NOMO-1 treated with DMSO at 0.1 percent for 48 hours (cell line): ENCODE results near the gene FBRS.
A peak's percentile ranks its signal among the peaks of the same experiment; 100 is the strongest.
"Not testable (repeated sequence)": the region's sequence is repeated elsewhere in the genome, so short reads cannot be mapped to it uniquely, and the experiment has no call there.

Experiments used
- DNase-seq: peaks from one replicate; lab custom pipeline; 2025; ENCODE audit not compliant: unreplicated experiment; lab: John Stamatoyannopoulos, UW

The FBRS gene

GRCh38 chr16:30697264-30698138 lies 39.3 kb downstream of the FBRS start:
- DNase-seq = peak; percentile 97

GRCh38 chr16:30698139-30698815 lies 40.0 kb downstream of the FBRS start:
- DNase-seq = peak; percentile 73

- peak; percentile 83 for DNase-seq
Observed at GRCh38 chr16:30698816-30699614, 40.8 kb downstream of the FBRS start, which contains the start of gene SRCAP. TSS of gene SRCAP (plus strand) at chr16:30699171. CDS start at chr16:30700825, 1,654 bp downstream.

GRCh38 chr16:30699615-30700099 lies 41.4 kb downstream of the FBRS start:
- no peak for DNase-seq

- no peak for DNase-seq
Observed at GRCh38 chr16:30700491-30700890, 42.3 kb downstream of the FBRS start.

- DNase-seq = no peak
Observed at GRCh38 chr16:30700971-30701370, 42.7 kb downstream of the FBRS start.

GRCh38 chr16:30703071-30703470 lies 44.8 kb downstream of the FBRS start:
- DNase-seq = not testable (repeated sequence)

- DNase-seq = no peak
Observed at GRCh38 chr16:30703971-30704370, 45.7 kb downstream of the FBRS start.

- DNase-seq = no peak
Observed at GRCh38 chr16:30706046-30706445, 47.8 kb downstream of the FBRS start.

GRCh38 chr16:30710971-30711370 lies 52.7 kb downstream of the FBRS start:
- no peak for DNase-seq

GRCh38 chr16:30711712-30712111 lies 53.5 kb downstream of the FBRS start:
- no peak for DNase-seq

- DNase-seq = peak; percentile 66
Observed at GRCh38 chr16:30715750-30716445, 57.7 kb downstream of the FBRS start.

- no peak for DNase-seq
Observed at GRCh38 chr16:30720086-30720485, 61.9 kb downstream of the FBRS start.
